HCT116 (cell line): ENCODE results near the gene MRPL49. TPM values are rescaled to one million over a fixed set of nuclear protein-coding genes. Genes with fewer than 3 reads are reported as not detected.

Experiments used
- ATAC-seq: fragments of 200-7000 bp; cut with Tn5 transposase; 2 replicates; pipeline ENCODE4 v1.9.1; 2020; ENCODE audit warnings: mild to moderate bottlenecking, moderate library complexity
- BruUV-seq: library from RNA; stranded (reverse); fragments of 400-500 nt; replicated peaks from 2 replicates; lab custom pipeline; 2021; lab: Mats Ljungman, UMichigan
- CTCF ChIA-PET: fragments of 300-600 bp; sonication (Branson Sonifier 250); formaldehyde crosslinking; loops from one replicate; lab custom pipeline; 2021; ENCODE audit warnings: antibody characterized with exemption; lab: Charles Lee
- POLR2A ChIA-PET: fragments of 300-600, 350-600 bp; sonication (Branson Sonifier 250); formaldehyde crosslinking; loops from one replicate; lab custom pipeline; 2021; ENCODE audit warnings: antibody characterized with exemption; lab: Charles Lee
- RAD21 ChIA-PET, 2 experiments: fragments of 300-600 bp; sonication (Branson Sonifier 250); formaldehyde crosslinking; loops; one replicate each; lab custom pipeline; 2023; ENCODE audit warnings: low total read pairs in 2 of 2; ENCODE audit not compliant: uncharacterized antibody in 2 of 2, unreplicated experiment in 2 of 2, low non-redundant PET in 1 of 2; lab: Charles Lee
- DNase-seq: peaks from one replicate; pipeline ENCODE4 v3.0.0-alpha.2; 2010; ENCODE audit warnings: low read depth, low spot score
- H2AFZ ChIP-seq: fragments of 200-600 bp; shearing (Covaris generic), sonication (generic); 2 replicates; pipeline ENCODE4 v1.6.1; 2017; ENCODE audit warnings: low read depth, mixed run types, mixed read lengths, antibody characterized with exemption, low read length; ENCODE audit not compliant: poor library complexity, severe bottlenecking
- H3K27ac ChIP-seq: 2 replicates; pipeline ENCODE4 v1.5.1; 2012; ENCODE audit warnings: low read depth, low read length
- H3K27me3 ChIP-seq: fragments of 200-600 bp; sonication (generic); 2 replicates; pipeline ENCODE4 v1.6.1; 2016; ENCODE audit warnings: mixed run types, low read length, mixed read lengths; ENCODE audit not compliant: insufficient read depth
- H3K36me3 ChIP-seq, 2 experiments: fragments of 200-500 bp in 1 of 2; fragments of 200-600 bp in 1 of 2; sonication (Bioruptor generic) in 1 of 2; sonication (generic) in 1 of 2; 2 replicates each; pipeline versions ENCODE4 v1.5.1 to v1.6.1; 2014 to 2016; ENCODE audit warnings: low read length in 2 of 2, inconsistent platforms in 1 of 2, mixed read lengths in 1 of 2, mixed run types in 1 of 2; ENCODE audit not compliant: insufficient read depth in 2 of 2, control insufficient read depth in 1 of 2
- H3K4me1 ChIP-seq, 2 experiments: fragments of 200-600 bp in 1 of 2; sonication (generic) in 1 of 2; 2 replicates each; pipeline versions ENCODE4 v1.5.1 to v1.6.1; 2012 to 2017; ENCODE audit warnings: low read length in 2 of 2, inconsistent platforms in 1 of 2, mild to moderate bottlenecking in 1 of 2, mixed read lengths in 1 of 2, mixed run types in 1 of 2, moderate library complexity in 1 of 2; ENCODE audit not compliant: insufficient read depth in 2 of 2, control insufficient read depth in 1 of 2
- H3K4me2 ChIP-seq: fragments of 200-600 bp; sonication (generic); 2 replicates; pipeline ENCODE4 v1.6.1; 2017; ENCODE audit warnings: mixed run types, low read length, mixed read lengths
- H3K4me3 ChIP-seq, 2 experiments: fragments of 200-600 bp in 1 of 2; sonication (generic) in 1 of 2; replicated peaks in 1 of 2; 2 replicates each; pipeline ENCODE4 v1.5.1; 2011 to 2016; ENCODE audit warnings: low read length in 2 of 2, control low read depth in 1 of 2, low read depth in 1 of 2, mild to moderate bottlenecking in 1 of 2, mixed read lengths in 1 of 2, mixed run types in 1 of 2
- H3K79me2 ChIP-seq: fragments of 200-600 bp; sonication (generic); 2 replicates; pipeline ENCODE4 v1.6.1; 2017; ENCODE audit warnings: mild to moderate bottlenecking, mixed run types, low read length, moderate library complexity, mixed read lengths; ENCODE audit not compliant: insufficient read depth
- H3K9ac ChIP-seq: fragments of 200-600 bp; sonication (generic); 2 replicates; pipeline ENCODE4 v1.6.1; 2016; ENCODE audit warnings: low read length, mixed read lengths
- H3K9me2 ChIP-seq: fragments of 200-600 bp; sonication (generic), shearing (Covaris generic); 2 replicates; pipeline ENCODE4 v1.6.1; 2017; ENCODE audit warnings: mixed run types, mild to moderate bottlenecking, moderate library complexity; ENCODE audit not compliant: insufficient read depth
- H3K9me3 ChIP-seq, 2 experiments: fragments of 200-500 bp in 1 of 2; fragments of 200-600 bp in 1 of 2; sonication (Bioruptor generic) in 1 of 2; sonication (generic) in 1 of 2; 2 replicates each; pipeline ENCODE4 v1.6.1; 2014 to 2017; ENCODE audit warnings: low read length in 2 of 2, mixed read lengths in 2 of 2, inconsistent platforms in 1 of 2, low read depth in 1 of 2, mild to moderate bottlenecking in 1 of 2, mixed run types in 1 of 2, moderate library complexity in 1 of 2; ENCODE audit not compliant: control insufficient read depth in 1 of 2, insufficient read depth in 1 of 2
- H4K20me1 ChIP-seq: fragments of 200-600 bp; sonication (generic), shearing (Covaris generic); 2 replicates; pipeline ENCODE4 v1.6.1; 2017; ENCODE audit warnings: mixed run types, mild to moderate bottlenecking, moderate library complexity; ENCODE audit not compliant: insufficient read depth
- ATF3 ChIP-seq: IDR thresholded peaks from 2 replicates; pipeline ENCODE4 v1.6.1; 2012
- CEBPB ChIP-seq: IDR thresholded peaks from 2 replicates; pipeline ENCODE4 v1.6.1; 2012; ENCODE audit warnings: low read depth
- CTCF ChIP-seq, 3 experiments: fragments of 200-600 bp in 1 of 3; sonication (generic) in 1 of 3; IDR thresholded peaks in 2 of 3; conservative IDR thresholded peaks in 1 of 3; 2 replicates each; pipeline ENCODE4 v1.5.1; 2012 to 2017; ENCODE audit warnings: low read depth in 2 of 3, low read length in 2 of 3, antibody characterized with exemption in 1 of 3, borderline replicate concordance in 1 of 3, control low read depth in 1 of 3, mild to moderate bottlenecking in 1 of 3, mixed read lengths in 1 of 3, mixed run types in 1 of 3, moderate library complexity in 1 of 3; ENCODE audit not compliant: insufficient read depth in 1 of 3
- EGR1 ChIP-seq: IDR thresholded peaks from 2 replicates; pipeline ENCODE4 v1.6.1; 2012; ENCODE audit warnings: low read depth
- ELF1 ChIP-seq: IDR thresholded peaks from 2 replicates; pipeline ENCODE4 v1.6.1; 2012; ENCODE audit warnings: low read depth, borderline replicate concordance
- EZH2phosphoT487 ChIP-seq: fragments of 200-600 bp; IDR thresholded peaks from 2 replicates; pipeline ENCODE4 v1.6.1; 2018; ENCODE audit warnings: antibody characterized with exemption, borderline replicate concordance
- FOSL1 ChIP-seq: IDR thresholded peaks from 2 replicates; pipeline ENCODE4 v1.6.1; 2012; ENCODE audit warnings: low read depth
- MAX ChIP-seq: IDR thresholded peaks from 2 replicates; pipeline ENCODE4 v1.6.1; 2012
- POLR2A ChIP-seq: IDR thresholded peaks from 2 replicates; pipeline ENCODE4 v1.7.0; 2011; ENCODE audit warnings: borderline replicate concordance; ENCODE audit not compliant: insufficient read depth, insufficient read length; ENCODE audit errors: extremely low read depth
- POLR2AphosphoS5 ChIP-seq: IDR thresholded peaks from 2 replicates; pipeline ENCODE4 v1.6.1; 2011; ENCODE audit warnings: mild to moderate bottlenecking, low read depth, low read length, moderate library complexity
- RAD21 ChIP-seq: IDR thresholded peaks from 2 replicates; pipeline ENCODE4 v1.6.1; 2012; ENCODE audit warnings: low read depth, mild to moderate bottlenecking
- SIN3A ChIP-seq: IDR thresholded peaks from 2 replicates; pipeline ENCODE4 v1.6.1; 2012; ENCODE audit warnings: low read depth
- SP1 ChIP-seq: IDR thresholded peaks from 2 replicates; pipeline ENCODE4 v1.6.1; 2012; ENCODE audit warnings: low read depth
- TCF7L2 ChIP-seq: IDR thresholded peaks from 2 replicates; pipeline ENCODE4 v1.7.0; 2011; ENCODE audit warnings: borderline replicate concordance, inconsistent platforms; ENCODE audit not compliant: insufficient read depth, insufficient read length; ENCODE audit errors: extremely low read depth
- YY1 ChIP-seq: IDR thresholded peaks from 2 replicates; pipeline ENCODE4 v1.6.1; 2011; ENCODE audit warnings: low read length, low read depth, moderate library complexity, mild to moderate bottlenecking; ENCODE audit not compliant: insufficient replicate concordance; ENCODE audit errors: extremely low read depth
- ZBTB33 ChIP-seq: IDR thresholded peaks from 2 replicates; pipeline ENCODE4 v1.6.1; 2011; ENCODE audit warnings: mild to moderate bottlenecking, low read length, moderate library complexity; ENCODE audit not compliant: insufficient replicate concordance; ENCODE audit errors: extremely low read depth
- ZFX ChIP-seq: fragments of 450-650 bp; IDR thresholded peaks from 2 replicates; pipeline ENCODE4 v1.6.1; 2017
- ZNF274 ChIP-seq: fragments of 200-500 bp; sonication (Bioruptor generic); IDR thresholded peaks from 2 replicates; pipeline ENCODE4 v1.6.1; 2014; ENCODE audit warnings: mild to moderate bottlenecking, low read depth, low read length, inconsistent platforms
- intact Hi-C: fragments of 100-400 bp; cut with micrococcal nuclease; formaldehyde crosslinking; loops from 2 replicates; pipeline ENCODE4 v1.10.0; 2022
- total RNA-seq: library from RNA; stranded (reverse); gene quantifications from one replicate; pipeline ENCODE4 v1.2.1, GENCODE V29; 2021; ENCODE audit not compliant: unreplicated experiment

MRPL49 gene
- total RNA-seq, 1 experiment from 2014 or later: 77.5 TPM

- ChIA-PET RAD21 (no interaction called here), CTCF (no interaction called here), POLR2A (no interaction called here)
- intact Hi-C loops: no loop called here
- H3K27ac ChIP-seq: no peak overlapping the region
- no TSS peak for BruUV-seq
- H3K27me3 ChIP-seq: no peaks in the 10 kb centered on the region
- H4K20me1 ChIP-seq: no peaks in the 10 kb centered on the region
- H3K9me3 ChIP-seq: no peaks in the 10 kb centered on the region
- no peaks in the 10 kb centered on the region for H3K9me2 ChIP-seq
- no peaks in the 10 kb centered on the region for H3K36me3 ChIP-seq
- H3K4me2 ChIP-seq: no peak overlapping the region
- ATAC-seq (no peak), DNase-seq (no peak)
- H3K4me3 ChIP-seq: no peak overlapping the region
- H3K79me2 ChIP-seq: no peaks in the 10 kb centered on the region
- TF ChIP-seq ZNF274 (no peak), MAX (no peak)
- no peak overlapping the region for H3K9ac ChIP-seq
- H2AFZ ChIP-seq: no peak overlapping the region
- no peaks in the 10 kb centered on the region for H3K4me1 ChIP-seq
Observed at GRCh38 chr11:65160643-65161042, 38.5 kb downstream of the MRPL49 start.

GRCh38 chr11:65163684-65164083 lies 41.6 kb downstream of the MRPL49 start:
- Histone ChIP-seq H3K27me3 (no peaks in the 10 kb centered on the region), H4K20me1 (no peaks in the 10 kb centered on the region), H3K4me3 (no peak overlapping the region), H3K27ac (no peak overlapping the region), H3K9me3 (no peaks in the 10 kb centered on the region), H3K36me3 (no peaks in the 10 kb centered on the region), H3K9me2 (no peaks in the 10 kb centered on the region), H2AFZ (no peak overlapping the region), H3K79me2 (no peaks in the 10 kb centered on the region), H3K4me2 (no peak overlapping the region), H3K9ac (no peak overlapping the region), H3K4me1 (no peaks in the 10 kb centered on the region; a peak in 1 of 4 replicates)
- TF ChIP-seq TCF7L2 (no peak), SIN3A (no peak), EZH2phosphoT487 (no peak), ATF3 (no peak), YY1 (no peak), CTCF (IDR thresholded peaks at IDR 0.05 in 2 of 3, conservative IDR thresholded peaks at IDR 0.05 in 1 of 3; ENCODE audit: borderline replicate concordance in 1 of 3, insufficient read depth in 1 of 3, low read depth in 2 of 3, low read length in 2 of 3) (no peak), FOSL1 (no peak), ZBTB33 (no peak), ZNF274 (no peak), POLR2A (no peak), ELF1 (no peak), SP1 (no peak), ZFX (no peak), CEBPB (no peak), RAD21 (no peak), EGR1 (no peak), POLR2AphosphoS5 (no peak)
- DNase-seq (no peak), ATAC-seq (no peak)
- intact Hi-C loops: no loop called here
- RAD21 ChIA-PET: no interaction called here
- CTCF ChIA-PET: no interaction called here
- BruUV-seq: no TSS peak
- POLR2A ChIA-PET: no interaction called here
